Non-pigmented ciliary epithelial cell (primary cell): Measurements from ENCODE around the gene NUFIP1.
A peak's percentile ranks its signal among the peaks of the same experiment; 100 is the strongest.
"Not testable (repeated sequence)": the region's sequence is repeated elsewhere in the genome, so short reads cannot be mapped to it uniquely, and the experiment has no call there.

Source experiments
- DNase-seq: peaks from one replicate; pipeline ENCODE4 v3.0.0-alpha.2; 2010; ENCODE audit warnings: low read depth

The NUFIP1 gene

DNA sequence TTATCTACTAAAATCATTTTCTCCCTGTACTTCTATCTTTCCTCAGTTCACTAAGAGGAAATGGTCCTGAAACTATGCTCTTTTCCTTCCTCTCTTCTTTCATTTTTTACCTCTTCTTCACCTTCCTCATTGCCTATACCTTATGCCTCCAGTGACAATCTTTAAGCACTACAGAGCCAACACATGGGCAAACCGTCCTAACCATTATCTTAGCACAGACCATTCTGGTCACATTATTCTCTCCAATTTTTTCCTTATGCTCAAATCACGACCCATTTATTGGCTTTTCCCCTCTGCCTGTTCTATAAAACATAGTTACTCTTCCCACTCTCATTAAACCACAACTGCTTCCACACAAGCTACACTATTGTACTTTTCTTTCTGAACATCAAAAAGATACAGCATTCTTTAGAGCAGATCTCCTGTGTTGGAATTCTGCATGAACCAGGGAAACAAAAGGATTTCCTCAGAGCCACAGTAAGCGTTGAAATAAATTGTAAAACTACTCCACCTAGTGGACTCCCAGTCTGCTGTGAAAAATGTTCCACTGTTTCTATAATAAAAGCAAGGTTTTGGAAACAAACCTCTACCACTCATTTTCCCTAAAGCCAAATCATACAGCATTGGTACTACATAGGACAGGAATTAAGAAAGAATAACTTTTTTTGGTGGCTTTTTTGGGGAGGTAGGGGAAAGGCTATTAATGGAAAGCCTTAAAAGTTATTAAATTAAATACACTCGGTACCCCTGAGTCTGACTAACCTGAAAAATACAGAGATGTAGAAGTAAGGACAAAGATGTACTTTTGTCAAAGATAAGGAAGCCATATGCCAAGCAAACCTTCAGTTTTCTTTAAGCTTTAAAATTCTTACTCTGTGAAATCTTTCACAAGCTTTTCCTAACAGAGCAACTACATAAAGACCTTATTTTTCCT is 19.5 kb downstream of the NUFIP1 start:
- no peak for DNase-seq

DNA sequence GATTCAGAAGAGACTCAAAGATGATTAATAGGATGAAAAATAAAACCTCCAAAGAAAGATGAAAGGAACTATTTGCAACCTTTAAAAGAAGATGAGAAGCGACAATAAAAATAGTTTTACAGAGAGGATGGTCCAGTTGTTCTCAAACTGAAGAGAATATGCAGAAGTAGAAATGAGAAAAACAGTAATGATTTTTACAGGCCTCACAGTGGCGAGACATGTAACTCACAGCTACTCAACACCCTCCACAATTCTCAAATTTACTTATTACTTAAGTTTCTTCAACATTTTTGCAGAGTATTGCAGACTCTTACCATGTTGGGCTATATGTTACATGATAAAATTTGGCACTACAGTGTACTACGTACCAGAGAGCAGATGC is 20.8 kb downstream of the NUFIP1 start:
- no peak for DNase-seq

DNA sequence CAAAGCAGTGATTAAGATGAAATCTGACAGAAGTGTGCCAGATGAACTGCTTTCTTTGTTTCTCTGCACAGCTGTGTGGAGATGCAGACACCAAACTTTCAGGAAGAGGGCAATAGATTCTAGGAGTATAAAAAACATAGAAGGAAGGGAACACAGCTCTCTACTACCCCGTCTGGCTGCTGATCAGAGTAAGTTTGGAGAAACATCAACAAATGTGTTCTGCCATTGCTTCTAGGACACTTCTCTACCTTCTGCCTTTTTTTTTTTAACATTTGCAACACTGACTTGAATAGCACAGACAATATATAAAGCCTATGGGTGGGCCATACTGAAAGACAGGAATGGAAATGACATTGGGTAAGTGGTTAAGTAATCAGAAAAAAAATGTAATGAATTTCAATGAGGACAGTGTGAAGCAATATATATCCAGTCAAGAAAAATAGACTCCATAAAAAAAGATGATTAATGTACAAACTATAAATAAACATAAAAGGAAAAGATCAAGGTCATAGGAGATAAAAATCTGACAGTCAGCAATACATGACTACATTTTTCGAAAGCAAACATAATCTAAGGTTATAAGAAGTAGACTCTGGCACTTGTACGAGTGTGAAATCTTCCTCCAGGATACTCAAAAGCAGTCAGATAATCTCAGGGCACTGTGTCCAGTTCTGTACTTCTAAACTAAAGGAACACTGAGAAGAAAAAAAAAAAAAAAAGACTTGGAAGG is 21.4 kb downstream of the NUFIP1 start:
- no peak for DNase-seq

DNA sequence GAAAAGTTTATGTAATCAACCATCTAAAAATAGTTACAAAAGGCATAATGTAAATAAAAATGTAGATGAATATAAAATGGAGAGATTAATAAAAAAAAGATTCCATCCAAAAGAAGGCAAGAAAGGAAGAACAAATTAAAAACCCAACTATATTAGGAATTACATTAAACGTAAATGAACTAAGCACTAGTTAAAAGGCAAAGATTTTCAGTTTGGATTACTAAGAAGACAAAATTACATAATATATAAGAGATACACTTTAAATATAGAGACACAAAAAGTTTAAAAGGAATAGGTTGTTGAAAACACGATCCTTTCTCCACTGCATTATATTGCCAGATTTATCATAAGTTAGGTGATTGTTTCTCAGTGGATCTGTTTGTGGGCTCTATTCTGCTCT is 27.3 kb downstream of the NUFIP1 start:
- no peak for DNase-seq

DNA sequence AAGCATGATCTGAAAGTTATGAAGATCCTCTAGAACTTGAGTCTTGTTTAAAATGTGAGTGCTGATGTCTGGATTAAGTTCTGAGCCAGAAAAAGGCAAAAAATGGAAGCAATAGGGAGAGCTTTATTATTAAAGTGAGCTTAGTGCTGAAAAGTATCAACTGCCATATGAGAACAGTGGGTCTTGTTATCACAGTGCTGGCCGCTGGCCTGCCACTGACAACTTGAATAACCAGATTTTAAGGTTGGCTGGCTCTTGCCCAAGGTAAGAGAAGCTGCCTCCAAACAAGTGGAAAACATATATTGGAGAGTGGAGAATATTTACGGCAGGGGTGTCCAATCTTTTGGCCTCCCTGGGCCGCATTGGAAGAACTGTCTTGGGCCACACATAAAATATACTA is 33.9 kb downstream of the NUFIP1 start:
- DNase-seq, result no peak

DNA sequence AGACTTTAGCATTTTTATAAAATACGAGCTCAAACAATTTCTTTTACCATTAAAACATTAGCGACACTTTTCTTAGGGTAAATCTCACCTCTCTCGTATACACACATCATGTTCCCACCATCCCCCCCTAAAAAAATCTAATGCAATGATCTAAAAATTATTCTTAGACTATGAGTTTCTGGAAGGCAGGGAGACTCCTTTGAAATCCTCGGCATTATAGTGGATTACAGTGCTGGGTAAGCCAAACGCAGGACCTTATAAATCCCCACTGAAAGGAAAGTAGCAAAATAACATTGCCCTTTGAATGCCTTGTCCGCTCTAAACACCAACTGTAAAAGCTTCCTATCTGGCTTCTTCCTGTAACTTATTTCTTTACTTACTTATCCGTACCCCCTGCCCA is 35.0 kb downstream of the NUFIP1 start:
- DNase-seq, result no peak

DNA sequence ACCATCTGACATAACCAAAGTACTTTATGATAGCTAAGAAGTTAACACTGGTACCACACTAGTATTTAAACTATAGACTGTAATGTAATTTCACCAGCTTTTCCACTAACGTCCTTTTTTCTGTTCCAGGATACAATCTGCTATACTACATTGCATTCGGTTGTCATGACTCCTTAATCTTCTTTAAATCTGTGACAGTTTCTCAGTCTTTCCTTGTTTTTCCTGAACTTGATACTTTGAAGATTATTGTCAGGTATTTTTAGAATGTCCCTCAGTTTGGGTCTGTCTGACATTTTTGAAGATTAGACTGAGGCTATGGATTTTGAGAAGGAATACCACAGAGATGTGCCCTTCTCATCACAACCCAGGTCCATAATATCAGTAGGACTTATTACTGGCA is 36.6 kb downstream of the NUFIP1 start:
- DNase-seq, result no peak

DNA sequence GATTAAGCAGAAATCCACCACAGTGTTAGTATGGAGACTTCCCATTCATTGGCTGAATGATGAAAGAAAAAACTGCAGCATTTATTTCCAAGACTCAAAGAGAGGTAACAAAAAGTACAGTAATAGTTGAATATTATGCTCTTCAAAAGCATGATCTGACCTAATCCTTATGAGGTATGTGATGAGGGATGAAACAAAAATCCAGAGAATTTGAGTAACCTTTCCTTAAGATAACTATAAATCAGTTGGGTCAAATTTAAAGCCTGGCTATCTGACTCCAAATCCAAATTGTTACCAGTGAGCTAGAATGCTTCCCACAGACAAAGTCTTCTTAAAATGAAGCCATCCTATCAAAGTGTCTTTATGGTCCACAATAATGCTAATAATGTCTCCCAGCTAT is 38.1 kb downstream of the NUFIP1 start:
- no peak for DNase-seq

DNA sequence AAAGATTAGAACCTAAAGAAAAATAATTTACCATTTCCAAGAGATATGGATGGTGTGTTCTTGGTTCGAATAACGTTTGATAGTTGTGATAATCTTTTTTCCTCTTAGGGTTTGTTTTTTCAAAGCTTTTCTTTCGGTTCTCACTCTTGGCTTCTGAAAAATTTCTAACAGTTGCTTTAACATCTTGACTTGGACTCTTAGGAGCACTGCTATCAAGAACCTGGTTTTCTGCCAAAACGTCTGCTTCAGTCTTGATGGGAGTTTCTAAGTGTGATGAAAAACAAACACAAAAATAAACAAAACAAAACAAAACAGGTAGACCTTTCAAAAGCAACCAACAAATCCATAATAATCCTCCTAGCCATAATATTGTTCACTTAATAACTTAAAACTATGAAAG is 45.9 kb downstream of the NUFIP1 start:
- not testable (repeated sequence) for DNase-seq

DNA sequence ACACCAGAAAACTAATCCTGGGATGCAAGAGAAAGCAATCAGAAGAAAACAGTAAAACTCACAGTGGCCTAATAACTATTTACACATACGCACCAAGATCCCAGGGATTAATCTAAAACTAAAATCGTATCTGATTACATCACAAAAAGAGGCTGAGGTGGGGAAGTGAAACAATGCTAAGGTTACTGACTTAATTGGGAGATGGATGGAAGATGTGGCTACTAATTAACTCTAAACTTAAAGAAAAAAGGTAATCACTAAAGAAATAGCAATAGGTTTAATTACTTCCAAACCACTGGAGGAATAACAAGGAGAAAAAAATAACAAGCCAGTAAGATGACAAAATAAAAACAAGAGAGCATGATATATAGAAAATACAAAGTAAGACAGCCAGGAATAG is 50.4 kb downstream of the NUFIP1 start:
- DNase-seq, result no peak

DNA sequence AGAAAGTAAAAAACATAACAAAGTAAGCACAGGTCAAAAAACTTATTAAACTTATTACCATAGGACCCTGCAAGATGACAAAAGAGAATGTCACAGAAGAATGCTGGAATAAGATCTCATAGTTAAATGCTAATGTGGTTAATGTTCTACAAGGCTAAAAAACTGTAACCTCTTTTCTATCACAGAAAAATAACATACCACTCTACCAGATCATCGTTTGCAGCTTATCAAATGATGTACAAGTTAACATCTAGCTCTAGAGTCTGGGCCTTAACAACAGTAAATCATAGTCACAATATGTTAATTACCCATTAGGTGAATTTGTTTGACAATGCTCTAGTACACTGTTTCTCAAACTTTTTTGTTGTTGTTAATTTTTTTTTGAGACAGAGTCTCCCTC is 53.0 kb downstream of the NUFIP1 start:
- DNase-seq, result no peak

DNA sequence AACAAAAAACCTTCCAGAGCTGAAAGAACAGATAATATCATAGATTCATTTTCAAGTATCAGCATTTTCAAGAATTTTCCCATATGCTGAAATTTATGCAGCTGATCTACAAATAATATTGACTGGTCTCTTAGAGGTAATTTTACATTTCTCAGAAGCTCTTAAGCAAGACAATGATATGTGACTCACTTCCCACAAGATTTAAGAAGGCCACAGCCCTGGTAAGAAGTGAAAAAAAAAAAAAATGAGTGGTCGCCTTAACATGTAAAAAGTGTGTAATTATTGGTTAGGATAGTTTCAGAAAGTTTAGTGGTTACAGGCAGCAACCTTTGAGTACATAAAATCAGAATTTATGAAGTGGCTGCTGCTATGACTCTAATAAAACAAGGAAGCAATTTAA is 54.5 kb downstream of the NUFIP1 start:
- no peak for DNase-seq

DNA sequence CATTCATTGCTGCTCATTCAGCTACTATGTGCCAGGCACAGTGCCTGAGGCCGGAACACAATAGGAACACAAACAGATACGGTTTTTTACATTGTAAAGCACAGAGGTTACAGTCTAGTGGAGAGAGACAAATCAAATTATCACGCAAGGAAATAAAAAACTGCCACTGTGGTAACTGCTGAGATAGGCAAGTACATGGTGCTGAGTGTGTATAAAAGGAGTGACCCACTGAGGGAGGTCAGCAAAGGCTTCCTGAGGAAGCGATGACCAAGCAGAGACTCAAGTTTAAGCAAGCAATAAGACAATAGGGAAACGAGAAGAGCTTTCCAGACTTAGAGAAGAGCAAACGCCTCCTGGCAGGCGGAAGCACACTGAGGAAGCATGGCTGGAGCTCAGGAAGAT is 56.4 kb downstream of the NUFIP1 start:
- DNase-seq, result no peak

DNA sequence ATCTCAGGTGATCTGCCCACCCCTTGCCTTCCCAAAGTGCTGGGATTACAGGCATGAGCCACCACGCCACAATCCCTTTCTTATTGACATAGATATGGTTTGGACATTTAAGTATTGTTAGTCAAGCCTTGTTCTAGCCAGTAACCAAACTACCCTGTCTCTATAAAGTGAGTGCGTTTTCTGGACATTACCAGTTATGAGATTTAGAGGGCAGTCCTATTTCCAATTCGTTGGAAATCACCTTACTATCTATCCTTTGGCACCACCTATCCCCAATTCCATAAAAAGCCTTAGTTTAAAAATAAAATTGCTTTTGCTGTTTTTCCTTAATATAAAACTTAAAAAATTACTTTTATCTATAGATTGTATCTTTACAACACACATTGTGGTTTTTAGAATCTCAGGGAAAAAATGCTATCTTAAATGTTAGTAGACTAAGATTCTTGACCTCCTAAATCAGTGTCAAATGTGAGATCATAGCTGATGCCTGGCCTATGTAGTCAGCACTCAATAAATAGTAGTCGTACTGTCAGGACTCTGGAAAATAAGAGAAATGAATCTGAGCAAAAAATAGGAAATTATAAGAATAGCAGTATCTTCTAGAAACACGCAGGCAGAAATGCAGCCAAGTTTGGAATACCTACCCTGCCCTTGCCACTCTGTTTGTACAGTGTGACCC is 57.0 kb downstream of the NUFIP1 start:
- DNase-seq, result peak; percentile 57

DNA sequence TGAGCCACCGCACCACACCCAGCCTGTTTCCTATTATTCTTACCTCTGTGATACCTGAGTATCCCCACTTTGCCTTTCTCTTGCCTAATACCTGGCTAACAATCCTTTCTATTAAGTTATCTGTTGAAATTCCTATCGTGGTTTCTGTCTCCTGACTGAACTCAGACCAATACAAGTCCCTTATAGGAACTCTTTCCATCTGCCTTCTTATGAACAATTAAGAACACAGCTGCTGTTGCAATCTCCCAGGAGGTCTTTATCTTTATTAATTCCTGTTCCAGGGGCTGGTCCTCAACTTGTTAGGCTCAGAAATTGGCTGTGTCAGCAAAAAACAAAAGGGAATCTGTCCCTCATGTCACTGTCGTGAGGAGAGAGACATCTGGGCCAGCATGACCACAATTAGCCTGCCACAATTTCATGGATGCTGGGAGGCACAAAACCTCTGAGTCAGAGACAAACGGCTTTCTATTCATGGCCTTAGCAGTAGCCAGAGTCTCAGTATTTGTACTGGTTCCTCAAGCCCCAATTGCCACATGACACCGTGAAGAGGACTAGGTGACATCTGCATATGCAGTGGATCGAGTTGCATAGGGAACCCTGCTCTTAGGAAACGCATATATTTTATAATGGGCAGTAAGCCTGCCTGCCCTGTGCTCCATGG is 58.2 kb downstream of the NUFIP1 start:
- no peak for DNase-seq

DNA sequence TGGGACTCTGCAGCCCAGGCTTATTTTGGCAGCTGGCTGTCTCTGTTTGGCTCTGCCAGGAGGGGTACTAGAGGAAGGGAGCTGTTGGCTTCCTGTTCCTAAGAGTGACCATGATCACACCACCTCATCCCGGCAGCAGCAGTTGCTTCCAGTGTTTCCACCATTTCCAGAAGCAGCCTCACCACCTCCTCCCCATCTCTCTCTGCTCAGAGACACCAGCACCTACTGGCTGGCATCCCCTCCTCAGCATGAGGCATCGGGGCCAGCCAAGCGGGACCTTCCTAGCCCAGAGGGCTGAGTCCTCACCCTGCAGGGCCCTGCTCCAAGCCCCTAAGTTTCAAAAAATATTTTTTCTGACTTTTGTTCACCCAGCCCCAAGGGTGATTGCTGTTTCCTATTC is 59.0 kb downstream of the NUFIP1 start:
- no peak for DNase-seq

DNA sequence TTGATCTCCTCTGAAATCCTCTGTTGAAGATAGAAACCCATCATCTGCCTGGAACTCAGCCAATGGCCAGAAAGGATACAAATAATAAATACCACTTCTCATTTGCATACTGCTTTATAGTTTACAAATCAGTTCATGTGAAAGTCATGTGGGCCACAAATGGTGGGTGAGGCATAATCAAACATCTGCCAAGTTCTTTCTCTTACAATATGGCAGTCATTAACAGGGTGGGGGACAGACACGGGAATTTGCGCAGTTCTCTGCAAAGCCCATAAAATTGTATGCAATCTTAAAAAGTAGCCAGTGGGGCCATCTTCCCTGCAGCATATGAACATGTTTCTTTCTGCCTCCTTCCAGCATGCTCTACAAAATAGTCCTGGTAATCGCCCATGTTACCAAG is 59.6 kb downstream of the NUFIP1 start:
- DNase-seq, result no peak

DNA sequence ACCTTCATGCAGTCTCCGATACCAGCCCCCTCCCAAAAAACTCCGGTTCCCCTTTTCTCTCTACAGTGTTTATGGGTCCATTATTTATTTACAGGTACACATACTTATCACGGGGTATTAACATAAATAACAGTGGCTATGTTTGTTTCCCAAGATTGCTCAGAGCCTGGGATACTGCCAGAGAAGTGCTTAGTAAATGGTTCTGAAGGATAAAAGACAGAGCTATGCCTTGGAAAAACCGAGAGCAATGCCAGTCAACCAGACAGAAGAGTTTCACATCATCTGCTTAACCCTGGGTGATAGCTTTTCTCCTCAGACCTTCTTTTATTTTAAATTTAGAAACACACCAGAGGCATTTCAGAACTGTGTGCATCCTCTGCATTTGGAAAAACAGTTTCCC is 61.3 kb downstream of the NUFIP1 start:
- no peak for DNase-seq

DNA sequence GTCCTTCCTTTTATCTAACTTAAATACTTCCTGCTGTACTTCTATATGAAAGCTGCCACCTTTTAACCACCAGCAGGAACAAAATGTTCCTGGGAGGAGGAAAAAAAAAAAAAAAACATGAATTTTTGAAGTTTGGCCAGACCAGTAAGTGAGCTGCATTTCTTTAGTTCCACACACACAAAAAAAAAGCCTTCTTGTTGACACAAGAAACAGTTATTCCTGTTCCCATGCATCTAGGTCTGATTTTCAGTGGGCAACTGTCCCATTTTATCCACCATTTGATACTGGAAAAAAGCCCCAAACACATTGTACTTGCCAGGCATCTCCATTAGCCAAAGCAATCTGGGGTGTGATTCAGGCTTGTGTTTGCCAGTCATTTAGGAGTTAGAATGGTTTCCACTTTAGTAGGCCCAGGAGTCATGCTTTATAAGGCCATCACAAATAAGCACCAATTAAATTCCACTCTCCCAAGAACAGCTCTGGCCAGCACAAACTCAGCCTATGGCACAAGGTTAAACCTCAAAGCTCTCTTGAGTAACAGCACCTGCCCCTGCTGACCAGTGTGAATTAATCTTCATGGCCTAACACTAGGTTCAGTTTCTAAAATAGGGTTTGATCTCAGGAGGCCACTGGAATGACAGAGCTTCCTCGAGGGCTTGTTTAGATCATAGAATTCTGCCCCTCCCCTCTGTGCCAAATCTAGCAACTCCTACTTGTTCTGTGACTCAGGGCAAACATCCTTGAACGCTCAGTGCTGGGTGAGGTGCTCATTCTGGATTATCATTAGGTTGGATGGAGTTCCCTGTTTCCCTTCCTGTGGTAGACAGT is 67.1 kb downstream of the NUFIP1 start:
- peak; percentile 84 for DNase-seq

DNA sequence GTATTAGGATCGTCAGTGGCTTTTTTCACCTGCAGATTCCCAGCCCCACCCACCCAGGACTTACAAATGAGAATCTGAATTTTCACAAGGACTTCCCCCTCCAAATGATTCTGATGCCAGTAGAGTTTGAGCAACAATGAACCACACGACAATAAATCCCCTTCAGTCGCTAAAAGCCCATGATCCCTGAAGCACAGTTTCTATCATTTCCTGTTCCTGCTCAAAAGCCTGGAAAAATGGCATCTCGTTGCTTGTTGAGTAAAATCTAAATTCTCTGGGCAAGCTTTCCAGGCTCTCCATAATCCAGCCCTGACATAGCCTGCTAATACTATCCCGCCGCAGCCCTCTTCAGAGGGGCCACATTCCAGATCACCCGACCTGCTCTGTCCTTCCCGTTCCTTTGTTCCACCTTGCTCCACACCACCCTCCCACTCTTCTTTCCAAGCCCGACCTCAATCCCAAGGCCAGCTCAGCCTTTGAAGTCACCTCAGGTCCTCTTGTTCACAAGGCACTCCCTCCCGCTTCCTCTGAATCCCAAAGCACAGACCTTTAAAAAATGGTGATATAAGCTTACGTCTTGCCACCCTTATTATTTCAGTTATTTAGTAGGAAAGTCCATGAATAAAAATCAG is 67.9 kb downstream of the NUFIP1 start:
- no peak for DNase-seq

DNA sequence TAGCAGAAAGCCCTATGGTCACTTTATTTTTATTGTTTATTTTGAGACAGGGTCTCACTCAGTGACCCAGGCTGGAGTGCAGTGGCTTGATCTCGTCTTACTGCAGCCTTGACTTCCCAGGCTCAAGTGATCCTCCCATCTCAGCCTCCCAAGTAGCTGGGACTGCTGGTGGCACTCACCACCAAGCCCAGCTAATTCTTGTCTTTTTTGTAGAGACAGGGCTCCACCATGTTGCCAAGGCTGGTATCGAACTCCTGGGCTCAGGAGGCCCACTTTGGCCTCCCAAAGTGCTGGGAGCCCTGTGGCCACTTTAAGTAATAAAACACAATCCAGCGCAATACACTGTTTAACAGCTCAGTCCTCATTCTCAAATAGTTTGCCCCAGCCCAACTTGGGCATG is 69.3 kb downstream of the NUFIP1 start:
- no peak for DNase-seq
